Activated T-cell treated with anti-CD3 and anti-CD28 coated beads for 1 hour (primary cell): Measurements from ENCODE around the gene GATA6.

Experiments used
- DNase-seq: peaks from one replicate; pipeline ENCODE4 v3.0.0-alpha.2; 2020; ENCODE audit warnings: low read depth

GATA6 gene

GRCh38 chr18:22166069-22166950 is 3.1 kb upstream of the GATA6 start:
- no peak for DNase-seq

- DNase-seq: no peak
Measured at GRCh38 chr18:22167091-22167470, 2.3 kb upstream of the GATA6 start.

GRCh38 chr18:22167471-22168241 is 1.7 kb upstream of the GATA6 start:
- no peak for DNase-seq

- no peak for DNase-seq
Measured at GRCh38 chr18:22168360-22168921, 948 bp upstream of the GATA6 start.

GRCh38 chr18:22169889-22170420 is 566 bp downstream of the GATA6 start:
- no peak for DNase-seq

GRCh38 chr18:22170421-22171257 is 1.2 kb downstream of the GATA6 start:
- DNase-seq: no peak

- DNase-seq: no peak
Measured at GRCh38 chr18:22171258-22172119, 2.1 kb downstream of the GATA6 start.

GRCh38 chr18:22172120-22172582 is 2.8 kb downstream of the GATA6 start:
- no peak for DNase-seq

- no peak for DNase-seq
Measured at GRCh38 chr18:22172594-22173049, 3.2 kb downstream of the GATA6 start.

- DNase-seq: no peak
Measured at GRCh38 chr18:22173221-22173927, 4.0 kb downstream of the GATA6 start.

GRCh38 chr18:22173928-22174301 is 4.5 kb downstream of the GATA6 start:
- DNase-seq: no peak

GRCh38 chr18:22174341-22175145 is 5.2 kb downstream of the GATA6 start:
- DNase-seq: no peak

GRCh38 chr18:22175346-22175745 is 6.0 kb downstream of the GATA6 start:
- DNase-seq: no peak

GRCh38 chr18:22176420-22177326 is 7.3 kb downstream of the GATA6 start:
- no peak for DNase-seq

GRCh38 chr18:22177327-22177871 is 8.0 kb downstream of the GATA6 start:
- no peak for DNase-seq

- no peak for DNase-seq
Measured at GRCh38 chr18:22179174-22179573, 9.8 kb downstream of the GATA6 start.

- DNase-seq: no peak
Measured at GRCh38 chr18:22179631-22180030, 10.2 kb downstream of the GATA6 start.

GRCh38 chr18:22180722-22181121 is 11.3 kb downstream of the GATA6 start:
- no peak for DNase-seq
